ENCODE results near the gene CNTNAP5.

GRCh38 chr2:124039032-124039431, 13.9 kb downstream of the CNTNAP5 start:
- TF ChIP-seq, protein P1, sequence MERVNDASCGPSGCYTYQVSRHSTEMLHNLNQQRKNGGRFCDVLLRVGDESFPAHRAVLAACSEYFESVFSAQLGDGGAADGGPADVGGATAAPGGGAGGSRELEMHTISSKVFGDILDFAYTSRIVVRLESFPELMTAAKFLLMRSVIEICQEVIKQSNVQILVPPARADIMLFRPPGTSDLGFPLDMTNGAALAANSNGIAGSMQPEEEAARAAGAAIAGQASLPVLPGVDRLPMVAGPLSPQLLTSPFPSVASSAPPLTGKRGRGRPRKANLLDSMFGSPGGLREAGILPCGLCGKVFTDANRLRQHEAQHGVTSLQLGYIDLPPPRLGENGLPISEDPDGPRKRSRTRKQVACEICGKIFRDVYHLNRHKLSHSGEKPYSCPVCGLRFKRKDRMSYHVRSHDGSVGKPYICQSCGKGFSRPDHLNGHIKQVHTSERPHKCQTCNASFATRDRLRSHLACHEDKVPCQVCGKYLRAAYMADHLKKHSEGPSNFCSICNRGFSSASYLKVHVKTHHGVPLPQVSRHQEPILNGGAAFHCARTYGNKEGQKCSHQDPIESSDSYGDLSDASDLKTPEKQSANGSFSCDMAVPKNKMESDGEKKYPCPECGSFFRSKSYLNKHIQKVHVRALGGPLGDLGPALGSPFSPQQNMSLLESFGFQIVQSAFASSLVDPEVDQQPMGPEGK (CRISPR knock-in tag; IDR thresholded peaks at IDR 0.05; ENCODE audit: borderline replicate concordance), result no peak
- TF ChIP-seq, protein P2, sequence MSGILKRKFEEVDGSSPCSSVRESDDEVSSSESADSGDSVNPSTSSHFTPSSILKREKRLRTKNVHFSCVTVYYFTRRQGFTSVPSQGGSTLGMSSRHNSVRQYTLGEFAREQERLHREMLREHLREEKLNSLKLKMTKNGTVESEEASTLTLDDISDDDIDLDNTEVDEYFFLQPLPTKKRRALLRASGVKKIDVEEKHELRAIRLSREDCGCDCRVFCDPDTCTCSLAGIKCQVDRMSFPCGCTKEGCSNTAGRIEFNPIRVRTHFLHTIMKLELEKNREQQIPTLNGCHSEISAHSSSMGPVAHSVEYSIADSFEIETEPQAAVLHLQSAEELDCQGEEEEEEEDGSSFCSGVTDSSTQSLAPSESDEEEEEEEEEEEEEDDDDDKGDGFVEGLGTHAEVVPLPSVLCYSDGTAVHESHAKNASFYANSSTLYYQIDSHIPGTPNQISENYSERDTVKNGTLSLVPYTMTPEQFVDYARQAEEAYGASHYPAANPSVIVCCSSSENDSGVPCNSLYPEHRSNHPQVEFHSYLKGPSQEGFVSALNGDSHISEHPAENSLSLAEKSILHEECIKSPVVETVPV (CRISPR knock-in tag; IDR thresholded peaks at IDR 0.05), result no peak
- TF ChIP-seq ZC3H10 (CRISPR knock-in tag; IDR thresholded peaks at IDR 0.05) (no peak), ZFP3 (CRISPR knock-in tag; IDR thresholded peaks at IDR 0.05) (no peak), ZNF8 (CRISPR knock-in tag; IDR thresholded peaks at IDR 0.05) (no peak), TCF4 (CRISPR knock-in tag; IDR thresholded peaks at IDR 0.05; ENCODE audit: borderline replicate concordance) (no peak), CSDC2 (CRISPR knock-in tag; IDR thresholded peaks at IDR 0.05) (no peak), ARNTL (CRISPR knock-in tag; IDR thresholded peaks at IDR 0.05; ENCODE audit: borderline replicate concordance, low read depth) (no peak), TOX (CRISPR knock-in tag; IDR thresholded peaks at IDR 0.05; ENCODE audit: borderline replicate concordance) (no peak), CREB5 (CRISPR knock-in tag; IDR thresholded peaks at IDR 0.05; ENCODE audit: low read depth) (no peak), ZNF565 (CRISPR knock-in tag; conservative IDR thresholded peaks at IDR 0.05; ENCODE audit: low read depth) (no peak), OSR1 (CRISPR knock-in tag; IDR thresholded peaks at IDR 0.05) (no peak), GLIS3 (CRISPR knock-in tag; IDR thresholded peaks at IDR 0.05) (no peak)

Measured in SK-N-SH treated with all-trans-retinoic acid at 6 μM for 48 hours (cell line).